ENCODE results near the gene SLC25A47.

SLC25A47 gene

GRCh38 chr14:100314724-100315123 lies 8.4 kb upstream of the SLC25A47 start:
- H3K9ac ChIP-seq = no peak overlapping the region
- H3K4me3 ChIP-seq (IDR thresholded peaks at IDR 0.05; ENCODE audit: insufficient read depth, low read depth, low read length) = no peak overlapping the region
- H3K4me2 ChIP-seq = no peak overlapping the region
- H3K27ac ChIP-seq = no peak overlapping the region
- no peaks in the 10 kb centered on the region for H3K4me1 ChIP-seq (ENCODE audit: low read depth, poor library complexity, severe bottlenecking)
- no peak overlapping the region for H2AFZ ChIP-seq (ENCODE audit: low read depth)
- no peaks in the 10 kb centered on the region for H3K27me3 ChIP-seq (ENCODE audit: insufficient read depth, low read depth)
- TF ChIP-seq, protein P1, sequence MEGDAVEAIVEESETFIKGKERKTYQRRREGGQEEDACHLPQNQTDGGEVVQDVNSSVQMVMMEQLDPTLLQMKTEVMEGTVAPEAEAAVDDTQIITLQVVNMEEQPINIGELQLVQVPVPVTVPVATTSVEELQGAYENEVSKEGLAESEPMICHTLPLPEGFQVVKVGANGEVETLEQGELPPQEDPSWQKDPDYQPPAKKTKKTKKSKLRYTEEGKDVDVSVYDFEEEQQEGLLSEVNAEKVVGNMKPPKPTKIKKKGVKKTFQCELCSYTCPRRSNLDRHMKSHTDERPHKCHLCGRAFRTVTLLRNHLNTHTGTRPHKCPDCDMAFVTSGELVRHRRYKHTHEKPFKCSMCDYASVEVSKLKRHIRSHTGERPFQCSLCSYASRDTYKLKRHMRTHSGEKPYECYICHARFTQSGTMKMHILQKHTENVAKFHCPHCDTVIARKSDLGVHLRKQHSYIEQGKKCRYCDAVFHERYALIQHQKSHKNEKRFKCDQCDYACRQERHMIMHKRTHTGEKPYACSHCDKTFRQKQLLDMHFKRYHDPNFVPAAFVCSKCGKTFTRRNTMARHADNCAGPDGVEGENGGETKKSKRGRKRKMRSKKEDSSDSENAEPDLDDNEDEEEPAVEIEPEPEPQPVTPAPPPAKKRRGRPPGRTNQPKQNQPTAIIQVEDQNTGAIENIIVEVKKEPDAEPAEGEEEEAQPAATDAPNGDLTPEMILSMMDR (conservative IDR thresholded peaks at IDR 0.05; ENCODE audit: low read depth, low read length) = no peak
- H3K79me2 ChIP-seq (ENCODE audit: insufficient read depth, low read depth) = no peaks in the 10 kb centered on the region
- no peaks in the 10 kb centered on the region for H4K20me1 ChIP-seq (ENCODE audit: insufficient read depth)
- H3K36me3 ChIP-seq (ENCODE audit: insufficient read depth) = no peaks in the 10 kb centered on the region

- Histone ChIP-seq H3K79me2 (ENCODE audit: insufficient read depth, low read depth) (no peaks in the 10 kb centered on the region), H3K9ac (no peak overlapping the region), H3K4me2 (no peak overlapping the region), H3K27ac (no peak overlapping the region), H3K36me3 (ENCODE audit: insufficient read depth) (no peaks in the 10 kb centered on the region), H3K4me3 (IDR thresholded peaks at IDR 0.05; ENCODE audit: insufficient read depth, low read depth, low read length) (no peak overlapping the region), H4K20me1 (ENCODE audit: insufficient read depth) (no peaks in the 10 kb centered on the region), H2AFZ (ENCODE audit: low read depth) (no peak overlapping the region), H3K4me1 (ENCODE audit: low read depth, poor library complexity, severe bottlenecking) (no peaks in the 10 kb centered on the region), H3K27me3 (ENCODE audit: insufficient read depth, low read depth) (no peaks in the 10 kb centered on the region)
- TF ChIP-seq, protein P1 (conservative IDR thresholded peaks at IDR 0.05; ENCODE audit: low read depth, low read length) = no peak
Measured at GRCh38 chr14:100317389-100317788, 5.8 kb upstream of the SLC25A47 start.

- no peaks in the 10 kb centered on the region for H3K4me1 ChIP-seq (ENCODE audit: low read depth, poor library complexity, severe bottlenecking)
- H3K9ac ChIP-seq = no peak overlapping the region
- no peak overlapping the region for H3K27ac ChIP-seq
- no peak overlapping the region for H2AFZ ChIP-seq (ENCODE audit: low read depth)
- TF ChIP-seq, protein P1 (conservative IDR thresholded peaks at IDR 0.05; ENCODE audit: low read depth, low read length) = no peak
- no peaks in the 10 kb centered on the region for H3K79me2 ChIP-seq (ENCODE audit: insufficient read depth, low read depth)
- H3K36me3 ChIP-seq (ENCODE audit: insufficient read depth) = no peaks in the 10 kb centered on the region
- H4K20me1 ChIP-seq (ENCODE audit: insufficient read depth) = no peaks in the 10 kb centered on the region
- H3K27me3 ChIP-seq (ENCODE audit: insufficient read depth, low read depth) = no peaks in the 10 kb centered on the region
- H3K4me2 ChIP-seq = no peak overlapping the region
- H3K4me3 ChIP-seq (IDR thresholded peaks at IDR 0.05; ENCODE audit: insufficient read depth, low read depth, low read length) = no peak overlapping the region
Measured at GRCh38 chr14:100317912-100318808, 5.0 kb upstream of the SLC25A47 start.

- no peaks in the 10 kb centered on the region for H3K4me1 ChIP-seq (ENCODE audit: low read depth, poor library complexity, severe bottlenecking)
- H3K79me2 ChIP-seq (ENCODE audit: insufficient read depth, low read depth) = no peaks in the 10 kb centered on the region
- H3K36me3 ChIP-seq (ENCODE audit: insufficient read depth) = no peaks in the 10 kb centered on the region
- no peak overlapping the region for H3K9ac ChIP-seq
- H3K27me3 ChIP-seq (ENCODE audit: insufficient read depth, low read depth) = no peaks in the 10 kb centered on the region
- no peak overlapping the region for H3K4me2 ChIP-seq
- no peak overlapping the region for H3K4me3 ChIP-seq (IDR thresholded peaks at IDR 0.05; ENCODE audit: insufficient read depth, low read depth, low read length)
- TF ChIP-seq, protein P1 (conservative IDR thresholded peaks at IDR 0.05; ENCODE audit: low read depth, low read length) = no peak
- H3K27ac ChIP-seq = no peak overlapping the region
- no peak overlapping the region for H2AFZ ChIP-seq (ENCODE audit: low read depth)
- H4K20me1 ChIP-seq (ENCODE audit: insufficient read depth) = no peaks in the 10 kb centered on the region
Measured at GRCh38 chr14:100320157-100320856, 2.8 kb upstream of the SLC25A47 start.

Data from KMS-11 (cell line).